ENCODE measurements around the gene CORO1C. TPM values are rescaled to one million over a fixed set of nuclear protein-coding genes. Genes with fewer than 3 reads are reported as not detected.

Gene CORO1C
- total RNA-seq, 4 donors from 2014 or later = 277 to 473 (median 342) TPM

DNA sequence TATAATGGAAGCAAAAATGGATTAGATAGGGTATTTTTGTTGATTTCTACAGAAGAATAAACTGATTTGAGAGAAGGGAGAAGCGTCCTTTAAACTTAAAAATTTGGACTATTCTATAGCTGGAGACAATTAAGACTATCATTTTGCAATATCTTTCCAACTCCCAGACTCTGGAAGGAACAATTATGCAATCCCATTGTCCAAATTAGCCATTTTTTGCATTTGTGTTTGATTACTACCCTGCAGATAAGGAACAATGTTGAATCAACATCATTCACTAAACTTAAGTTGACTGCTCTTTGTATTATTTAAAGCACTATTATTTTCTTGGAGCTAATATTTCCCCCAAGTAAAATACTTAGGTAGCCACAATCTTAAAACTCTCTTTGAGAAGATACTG, 62.8 kb downstream of the CORO1C start:
- Histone ChIP-seq H3K4me3 (no peak overlapping the region), H3K9me3 (no peaks in the 10 kb centered on the region), H3K27me3 (no peaks in the 10 kb centered on the region), H3K4me1 (peaks cover 43 to 91% (median 43%) of the 10 kb centered on the region in 3 donors), H3K27ac (peak overlapping the region in 3 of 4 donors; percentile 69 to 88 (median 87)), H3K36me3 (peaks cover 0 to 6% of the 10 kb centered on the region in 2 donors)
- no peak for ATAC-seq
- TF ChIP-seq POLR2AphosphoS5 (IDR thresholded peaks at IDR 0.05) = no peak
- TF ChIP-seq, protein P1, sequence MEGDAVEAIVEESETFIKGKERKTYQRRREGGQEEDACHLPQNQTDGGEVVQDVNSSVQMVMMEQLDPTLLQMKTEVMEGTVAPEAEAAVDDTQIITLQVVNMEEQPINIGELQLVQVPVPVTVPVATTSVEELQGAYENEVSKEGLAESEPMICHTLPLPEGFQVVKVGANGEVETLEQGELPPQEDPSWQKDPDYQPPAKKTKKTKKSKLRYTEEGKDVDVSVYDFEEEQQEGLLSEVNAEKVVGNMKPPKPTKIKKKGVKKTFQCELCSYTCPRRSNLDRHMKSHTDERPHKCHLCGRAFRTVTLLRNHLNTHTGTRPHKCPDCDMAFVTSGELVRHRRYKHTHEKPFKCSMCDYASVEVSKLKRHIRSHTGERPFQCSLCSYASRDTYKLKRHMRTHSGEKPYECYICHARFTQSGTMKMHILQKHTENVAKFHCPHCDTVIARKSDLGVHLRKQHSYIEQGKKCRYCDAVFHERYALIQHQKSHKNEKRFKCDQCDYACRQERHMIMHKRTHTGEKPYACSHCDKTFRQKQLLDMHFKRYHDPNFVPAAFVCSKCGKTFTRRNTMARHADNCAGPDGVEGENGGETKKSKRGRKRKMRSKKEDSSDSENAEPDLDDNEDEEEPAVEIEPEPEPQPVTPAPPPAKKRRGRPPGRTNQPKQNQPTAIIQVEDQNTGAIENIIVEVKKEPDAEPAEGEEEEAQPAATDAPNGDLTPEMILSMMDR (IDR thresholded peaks at IDR 0.05) = no peak
- TF ChIP-seq EP300 (IDR thresholded peaks at IDR 0.05) = no peak
- no peak for TF ChIP-seq POLR2A (IDR thresholded peaks at IDR 0.05)
- WGBS, 2 donors (ENCODE audit: low coverage in 1 of 2) = 81 to 88% methylated on average over 1 of the region's 1 CpG

- Histone ChIP-seq H3K4me1 (peaks cover 43 to 94% (median 44%) of the 10 kb centered on the region in 3 donors), H3K36me3 (peaks cover 0 to 3% of the 10 kb centered on the region in 2 donors), H3K4me3 (no peak overlapping the region), H3K27me3 (no peaks in the 10 kb centered on the region), H3K9me3 (no peaks in the 10 kb centered on the region), H3K27ac (peak overlapping the region; percentile 9 to 88 (median 78))
- no peak for ATAC-seq
- TF ChIP-seq POLR2A (IDR thresholded peaks at IDR 0.05) (no peak), POLR2AphosphoS5 (IDR thresholded peaks at IDR 0.05) (no peak), EP300 (IDR thresholded peaks at IDR 0.05) (no peak)
- TF ChIP-seq, protein P1 (IDR thresholded peaks at IDR 0.05) = no peak
- 45 to 68% methylated on average over 3 to 8 of the region's 8 CpGs for WGBS, 2 donors (ENCODE audit: low coverage in 1 of 2)
Measured at GRCh38 chr12:108668063-108668462, 63.3 kb downstream of the CORO1C start.

GRCh38 chr12:108667349-108667748, 64.0 kb downstream of the CORO1C start:
- H3K4me1 ChIP-seq = peaks cover 43 to 90% (median 44%) of the 10 kb centered on the region in 3 donors
- no peaks in the 10 kb centered on the region for H3K36me3 ChIP-seq
- H3K27me3 ChIP-seq = no peaks in the 10 kb centered on the region
- H3K27ac ChIP-seq = peak overlapping the region in 3 of 4 donors; percentile 69 to 88 (median 87)
- WGBS, 2 donors (ENCODE audit: low coverage in 1 of 2) = 40% methylated on average over 1 of the region's 2 CpGs; no CpG with 5 or more reads in 1 of the 2 donors
- no peak for ATAC-seq
- H3K4me3 ChIP-seq = no peak overlapping the region
- TF ChIP-seq POLR2AphosphoS5 (IDR thresholded peaks at IDR 0.05) (no peak), EP300 (IDR thresholded peaks at IDR 0.05) (no peak)
- H3K9me3 ChIP-seq = no peaks in the 10 kb centered on the region

DNA sequence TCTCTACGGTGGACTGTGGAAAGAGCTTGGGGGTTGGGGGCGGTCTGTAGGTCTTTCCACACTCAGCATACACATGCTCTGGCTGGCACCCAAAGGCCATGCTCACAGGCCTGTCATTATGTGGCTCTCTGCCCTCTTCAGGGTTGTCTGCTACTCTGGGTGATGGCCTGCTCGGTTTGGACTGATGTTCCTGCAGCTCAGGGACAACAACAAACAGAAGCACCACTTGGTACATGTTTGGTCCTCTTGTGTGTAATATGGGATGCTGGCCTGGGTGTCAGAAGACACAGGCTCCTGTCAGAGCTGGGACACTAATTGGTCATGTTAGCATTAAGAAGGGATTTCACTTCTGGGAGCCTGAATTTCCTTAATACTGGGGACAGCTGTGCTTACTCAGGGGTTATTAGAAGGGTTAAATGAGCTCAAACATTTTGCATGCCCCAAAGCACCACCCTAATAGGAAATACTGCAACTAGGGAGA, 64.9 kb downstream of the CORO1C start:
- ATAC-seq = no peak
- Histone ChIP-seq H3K9me3 (no peaks in the 10 kb centered on the region), H3K27me3 (no peaks in the 10 kb centered on the region), H3K36me3 (peaks cover 0 to 6% of the 10 kb centered on the region in 2 donors), H3K27ac (peak overlapping the region; percentile 85 to 100 (median 88)), H3K4me3 (no peak overlapping the region), H3K4me1 (peaks cover 43 to 90% (median 44%) of the 10 kb centered on the region in 3 donors)
- WGBS, 2 donors (ENCODE audit: low coverage in 1 of 2) = 0 to 19% methylated on average over 1 to 3 of the region's 3 CpGs
- TF ChIP-seq EP300 (IDR thresholded peaks at IDR 0.05) (no peak), POLR2A (IDR thresholded peaks at IDR 0.05) (no peak), POLR2AphosphoS5 (IDR thresholded peaks at IDR 0.05) (no peak)
- TF ChIP-seq, protein P1 (IDR thresholded peaks at IDR 0.05) = no peak

- H3K9me3 ChIP-seq = no peaks in the 10 kb centered on the region
- no peak for ATAC-seq
- peaks cover 0 to 12% of the 10 kb centered on the region in 2 donors for H3K36me3 ChIP-seq
- WGBS, 2 donors (ENCODE audit: low coverage in 1 of 2) = 46 to 50% methylated on average over 5 to 6 of the region's 6 CpGs
- H3K27ac ChIP-seq = peak overlapping the region; percentile 85 to 100 (median 88)
- TF ChIP-seq POLR2A (IDR thresholded peaks at IDR 0.05) (no peak), EP300 (IDR thresholded peaks at IDR 0.05) (no peak), POLR2AphosphoS5 (IDR thresholded peaks at IDR 0.05) (no peak)
- TF ChIP-seq, protein P1 (IDR thresholded peaks at IDR 0.05) = no peak
- no peak overlapping the region for H3K4me3 ChIP-seq
- H3K4me1 ChIP-seq = peaks cover 43 to 89% (median 44%) of the 10 kb centered on the region in 3 donors
- H3K27me3 ChIP-seq = no peaks in the 10 kb centered on the region
Measured at GRCh38 chr12:108665608-108666202, 65.6 kb downstream of the CORO1C start.

Data from gastroesophageal sphincter (tissue), 4 donors.